ENCODE data around the gene LMF2.
"Not testable (repeated sequence)": the region's sequence is repeated elsewhere in the genome, so short reads cannot be mapped to it uniquely, and the experiment has no call there.

LMF2 gene

DNA sequence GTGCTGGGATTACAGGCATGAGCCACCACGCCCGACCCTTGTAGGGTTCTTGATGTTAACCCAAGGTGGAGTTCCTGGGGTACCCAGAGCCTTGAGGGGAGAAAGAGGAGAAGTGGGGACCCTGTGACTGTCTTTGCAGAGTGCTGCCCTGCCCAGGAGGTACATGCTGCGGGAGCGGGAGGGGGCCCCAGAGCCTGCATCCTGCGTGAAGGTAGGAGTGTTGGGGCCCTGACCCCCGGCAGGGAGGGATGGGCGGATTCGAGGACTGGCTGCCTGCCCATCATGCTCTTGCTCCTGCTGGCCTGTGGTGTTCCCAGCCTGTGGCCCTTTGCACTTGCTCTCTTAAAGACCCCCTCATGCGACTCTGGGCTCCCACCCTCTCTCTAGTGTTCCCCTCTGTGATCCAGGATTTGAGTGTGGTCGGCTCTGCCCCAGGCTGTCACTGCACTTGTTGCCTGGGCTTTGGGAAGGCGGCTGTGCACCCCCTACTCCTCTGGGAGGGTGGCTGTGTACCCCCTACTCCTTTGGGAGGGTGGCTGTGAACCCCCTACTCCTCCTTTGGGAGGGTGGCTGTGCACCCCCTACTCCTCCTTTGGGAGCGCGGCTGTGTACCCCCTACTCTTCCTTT is 13.4 kb upstream of the LMF2 start:
- Mint-ChIP-seq H3K4me3 (no peak overlapping the region), H3K36me3 (peaks cover 5% of the 10 kb centered on the region), H3K27me3 (no peaks in the 10 kb centered on the region), H3K4me1 (peaks cover 9% of the 10 kb centered on the region), H3K27ac (no peak overlapping the region), H3K9me3 (no peaks in the 10 kb centered on the region)

DNA sequence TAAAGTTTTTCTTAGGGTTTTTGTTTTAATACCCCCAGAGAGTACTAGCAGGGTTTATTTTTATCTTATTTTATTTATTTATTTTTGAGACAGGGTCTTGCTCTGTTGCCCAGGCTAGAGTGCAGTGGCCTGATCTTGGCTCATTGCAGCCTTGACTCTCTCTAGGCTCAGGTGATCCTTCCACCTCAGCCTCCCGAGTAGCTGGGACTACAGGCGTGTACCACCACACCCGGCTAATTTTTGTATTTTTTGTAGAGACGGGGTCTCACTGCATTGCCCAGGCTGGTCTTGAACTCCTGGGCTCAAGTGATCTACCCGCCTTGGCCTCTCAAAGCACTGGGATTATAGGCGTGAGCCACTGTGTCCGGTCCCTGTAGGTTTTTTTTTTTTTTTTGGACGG is 12.7 kb upstream of the LMF2 start:
- H3K4me1 Mint-ChIP-seq: peaks cover 14% of the 10 kb centered on the region
- H3K27ac Mint-ChIP-seq, H3K27me3 Mint-ChIP-seq, H3K9me3 Mint-ChIP-seq, H3K4me3 Mint-ChIP-seq, H3K36me3 Mint-ChIP-seq: not testable (repeated sequence)

DNA sequence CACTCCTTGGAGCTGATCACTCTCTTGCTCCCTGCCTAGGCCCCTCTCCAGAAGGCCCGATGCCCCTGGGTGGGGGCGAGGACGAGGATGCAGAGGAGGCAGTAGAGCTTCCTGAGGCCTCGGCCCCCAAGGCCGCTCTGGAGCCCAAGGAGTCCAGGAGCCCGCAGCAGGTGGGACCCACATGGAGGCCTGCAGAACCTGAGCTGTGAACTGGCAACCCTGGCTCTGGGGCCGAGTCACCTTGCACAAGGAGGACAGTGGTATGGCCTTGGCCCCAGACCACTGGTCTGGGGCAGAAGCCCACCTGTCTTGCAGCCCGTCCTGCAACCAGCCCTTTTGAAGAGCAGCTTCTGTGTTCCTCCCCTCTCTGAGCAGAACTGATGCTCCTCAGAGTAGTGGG is 11.6 kb upstream of the LMF2 start:
- Mint-ChIP-seq H3K27ac (no peak overlapping the region), H3K27me3 (no peaks in the 10 kb centered on the region), H3K4me1 (peaks cover 16% of the 10 kb centered on the region), H3K4me3 (no peak overlapping the region), H3K36me3 (no peaks in the 10 kb centered on the region), H3K9me3 (no peaks in the 10 kb centered on the region)

DNA sequence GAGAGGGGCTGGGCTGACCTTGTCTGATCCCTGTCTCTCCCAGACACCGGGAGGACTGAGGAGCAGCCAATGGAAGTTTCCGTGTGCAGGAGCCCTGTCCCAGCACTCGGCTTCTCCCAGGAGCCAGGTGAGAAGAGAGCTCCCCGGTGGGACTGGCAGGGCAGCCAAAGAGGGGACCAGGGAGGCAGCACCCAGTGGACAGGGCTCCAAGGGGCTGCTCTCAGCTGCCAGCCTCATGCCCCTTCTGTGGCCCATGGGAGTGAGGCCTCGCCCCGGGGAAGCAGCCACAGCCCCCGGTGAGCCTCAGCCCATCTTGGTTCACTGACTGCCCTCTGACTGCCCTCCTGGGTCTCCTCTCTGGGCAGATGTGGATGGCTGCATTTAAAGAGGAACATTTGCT is 11.1 kb upstream of the LMF2 start:
- no peaks in the 10 kb centered on the region for H3K36me3 Mint-ChIP-seq
- H3K4me1 Mint-ChIP-seq: peaks cover 16% of the 10 kb centered on the region
- no peak overlapping the region for H3K4me3 Mint-ChIP-seq
- no peaks in the 10 kb centered on the region for H3K27me3 Mint-ChIP-seq
- no peaks in the 10 kb centered on the region for H3K9me3 Mint-ChIP-seq
- H3K27ac Mint-ChIP-seq: no peak overlapping the region

DNA sequence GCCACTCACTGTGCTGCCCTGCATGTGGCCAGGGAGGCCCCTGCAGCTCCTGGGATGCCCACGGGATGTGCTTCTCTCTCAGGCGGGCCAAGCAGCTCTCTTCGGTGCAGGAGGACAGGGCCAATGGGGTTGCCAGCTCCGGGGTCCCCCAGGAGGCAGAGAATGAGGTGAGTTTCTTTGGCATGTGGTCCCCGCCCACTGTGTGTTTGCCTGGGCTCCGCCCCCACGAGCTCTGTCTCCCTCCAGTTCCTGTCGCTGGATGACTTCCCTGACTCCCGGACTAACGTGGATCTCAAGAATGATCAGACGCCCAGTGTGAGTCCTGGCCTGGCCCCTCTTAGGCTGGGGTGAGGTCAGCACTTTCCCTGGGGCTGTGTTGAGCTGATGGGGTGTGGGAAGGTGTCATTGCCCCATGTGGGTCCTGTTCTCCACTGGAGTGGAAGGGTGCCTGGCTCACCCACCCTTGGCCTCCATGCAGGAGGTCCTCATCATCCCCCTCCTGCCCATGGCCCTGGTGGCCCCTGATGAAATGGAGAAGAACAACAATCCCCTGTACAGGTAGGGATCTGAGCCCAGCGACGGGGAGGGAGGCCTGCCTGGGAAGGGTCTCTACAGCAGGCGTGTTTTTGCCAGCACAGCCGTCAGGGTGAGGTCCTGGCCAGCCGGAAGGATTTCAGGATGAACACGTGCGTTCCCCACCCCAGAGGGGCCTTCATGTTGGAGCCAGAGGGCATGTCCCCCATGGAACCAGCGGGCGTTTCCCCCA is 10.2 kb upstream of the LMF2 start:
- H3K4me3 Mint-ChIP-seq: no peak overlapping the region
- H3K9me3 Mint-ChIP-seq: no peaks in the 10 kb centered on the region
- H3K36me3 Mint-ChIP-seq: no peaks in the 10 kb centered on the region
- peaks cover 17% of the 10 kb centered on the region for H3K4me1 Mint-ChIP-seq
- H3K27ac Mint-ChIP-seq: no peak overlapping the region
- H3K27me3 Mint-ChIP-seq: no peaks in the 10 kb centered on the region

DNA sequence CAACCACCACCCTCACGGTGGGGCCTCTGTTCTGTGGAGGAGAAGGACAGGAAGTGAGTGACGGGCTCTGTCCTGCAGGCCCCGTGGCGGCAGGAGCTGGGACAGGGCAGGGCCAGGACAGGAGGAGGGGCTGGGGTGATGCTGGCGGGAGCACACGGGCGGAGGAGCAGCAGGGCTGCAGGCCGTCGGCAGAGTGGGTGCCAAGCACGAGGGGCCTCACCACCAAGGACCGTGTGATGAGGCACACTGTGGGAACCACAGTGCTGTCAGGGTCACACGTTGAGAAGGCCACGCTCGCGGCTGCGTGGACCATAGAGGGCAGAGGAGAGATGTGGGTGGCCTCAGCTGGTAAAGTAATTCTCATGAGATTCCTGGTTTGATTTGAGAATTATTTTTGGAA is 9.4 kb upstream of the LMF2 start:
- Mint-ChIP-seq H3K27me3 (no peaks in the 10 kb centered on the region), H3K4me1 (peaks cover 23% of the 10 kb centered on the region), H3K36me3 (no peaks in the 10 kb centered on the region), H3K4me3 (no peak overlapping the region), H3K27ac (no peak overlapping the region), H3K9me3 (no peaks in the 10 kb centered on the region)

DNA sequence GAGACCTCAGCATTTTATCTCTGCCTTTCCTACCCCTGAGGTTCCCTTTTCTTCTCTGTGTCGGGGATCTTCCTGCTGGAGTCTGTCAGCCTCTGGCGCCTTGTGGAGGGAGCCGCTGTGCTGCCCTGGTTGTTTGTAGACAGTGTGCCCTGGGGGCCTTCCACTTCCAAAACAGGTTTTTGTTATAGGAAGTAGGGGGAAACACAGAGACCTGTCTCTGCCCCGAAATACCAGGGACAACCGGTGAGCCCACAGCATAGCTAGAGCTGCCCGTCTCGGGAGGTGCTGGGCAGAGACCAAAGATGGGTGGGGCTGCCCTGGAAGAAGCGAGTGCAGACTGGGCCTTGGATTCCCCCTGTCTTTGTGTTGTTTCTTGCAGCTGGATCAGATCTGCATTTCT is 8.6 kb upstream of the LMF2 start:
- Mint-ChIP-seq H3K36me3 (no peaks in the 10 kb centered on the region), H3K27ac (no peak overlapping the region), H3K27me3 (no peaks in the 10 kb centered on the region), H3K4me3 (no peak overlapping the region), H3K4me1 (peaks cover 23% of the 10 kb centered on the region), H3K9me3 (no peaks in the 10 kb centered on the region)

DNA sequence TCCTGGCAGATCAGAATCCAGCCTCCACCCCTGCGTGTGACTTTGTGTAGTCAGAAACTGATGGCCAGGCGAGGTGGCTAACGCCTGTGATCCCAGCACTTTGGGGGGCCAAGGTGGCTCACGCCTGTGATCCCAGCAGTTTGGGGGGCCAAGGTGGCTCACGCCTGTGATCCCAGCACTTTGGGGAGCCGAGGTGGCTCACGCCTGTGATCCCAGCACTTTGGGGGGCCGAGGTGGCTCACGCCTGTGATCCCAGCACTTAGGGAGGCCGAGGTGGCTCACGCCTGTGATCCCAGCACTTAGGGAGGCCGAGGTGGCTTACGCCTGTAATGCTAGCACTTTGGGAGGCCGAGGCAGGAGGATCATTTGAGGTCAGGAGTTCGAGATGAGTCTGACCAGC is 5.7 kb upstream of the LMF2 start:
- Mint-ChIP-seq H3K36me3 (no peaks in the 10 kb centered on the region), H3K9me3 (no peaks in the 10 kb centered on the region), H3K4me3 (no peak overlapping the region), H3K27me3 (no peaks in the 10 kb centered on the region), H3K27ac (no peak overlapping the region), H3K4me1 (peaks cover 36% of the 10 kb centered on the region)

DNA sequence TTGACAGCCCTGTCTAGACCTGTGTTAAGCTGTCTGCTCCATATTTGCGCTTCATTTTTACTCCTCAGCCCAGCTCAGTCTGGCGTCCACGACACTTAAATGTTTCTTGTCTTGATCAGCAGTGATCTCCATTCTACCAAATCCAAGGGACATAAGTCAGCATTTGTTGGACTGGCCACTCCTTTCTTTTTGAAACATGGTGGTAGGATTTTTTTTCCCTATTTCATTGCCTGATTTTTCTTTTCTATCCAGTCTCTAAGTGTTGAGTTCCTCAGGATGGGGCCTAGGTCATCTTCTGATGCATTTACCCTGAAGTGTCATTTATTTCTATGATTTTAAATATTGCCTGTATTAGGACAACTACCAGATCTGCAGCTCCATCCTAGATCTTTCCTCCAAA is 1.4 kb upstream of the LMF2 start:
- H3K4me1 Mint-ChIP-seq: peaks cover 20% of the 10 kb centered on the region
- no peaks in the 10 kb centered on the region for H3K27me3 Mint-ChIP-seq
- H3K27ac Mint-ChIP-seq: peak overlapping the region; percentile 98
- H3K36me3 Mint-ChIP-seq: no peaks in the 10 kb centered on the region
- no peaks in the 10 kb centered on the region for H3K9me3 Mint-ChIP-seq
- H3K4me3 Mint-ChIP-seq: peak overlapping the region; percentile 93

DNA sequence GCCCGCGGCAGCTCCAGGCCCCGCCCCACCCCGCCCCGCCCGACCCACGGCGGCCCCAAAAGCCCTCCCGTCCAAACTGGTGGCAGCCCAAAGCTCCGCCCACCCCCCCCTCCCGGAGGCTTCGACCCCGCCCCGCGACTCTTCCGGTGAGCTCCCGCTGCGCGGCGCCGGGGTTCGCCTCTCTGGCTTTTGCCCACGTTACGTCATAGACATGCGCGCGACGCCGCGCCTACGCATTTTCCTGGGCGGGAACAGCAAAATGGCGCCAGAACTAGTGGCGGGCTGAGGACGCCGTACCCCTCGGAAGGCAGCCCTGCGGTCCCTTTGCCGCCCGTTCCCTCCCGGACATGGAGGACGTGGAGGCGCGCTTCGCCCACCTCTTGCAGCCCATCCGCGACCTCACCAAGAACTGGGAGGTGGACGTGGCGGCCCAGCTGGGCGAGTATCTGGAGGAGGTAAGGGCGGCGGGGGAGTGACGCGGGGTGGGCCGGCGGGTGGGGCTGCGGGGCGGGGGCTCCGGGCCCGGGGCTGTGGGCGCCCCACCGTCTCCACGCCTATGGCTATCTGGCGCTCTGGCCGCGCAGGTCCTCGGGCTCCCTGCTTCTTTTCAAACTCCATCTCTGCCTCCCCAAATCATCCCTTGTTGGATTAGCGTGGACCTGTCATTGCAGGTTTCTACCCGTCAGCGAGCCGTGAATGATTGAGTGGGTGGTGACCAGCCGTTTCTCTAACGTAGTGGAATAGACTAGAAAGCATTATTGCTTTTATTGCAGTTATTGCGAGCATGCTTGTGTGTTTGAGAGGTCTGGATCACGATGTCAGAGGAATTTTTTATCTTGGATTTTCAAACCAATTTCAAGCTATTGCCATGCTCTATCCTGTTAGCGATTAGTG is 736 bp upstream of the LMF2 start, which contains the start of gene NCAPH2:
Gene NCAPH2, plus strand, starts transcription at position 234 of the 894 bp plus-strand sequence. Its CDS starts 114 bp downstream, at position 348.
- Mint-ChIP-seq H3K4me1 (peaks cover 20% of the 10 kb centered on the region), H3K27ac (peak within 1 kb of the TSS; percentile 98), H3K9me3 (no peaks in the 10 kb centered on the region), H3K36me3 (no peaks in the 10 kb centered on the region), H3K27me3 (no peaks in the 10 kb centered on the region), H3K4me3 (peak within 1 kb of the TSS; percentile 95)

DNA sequence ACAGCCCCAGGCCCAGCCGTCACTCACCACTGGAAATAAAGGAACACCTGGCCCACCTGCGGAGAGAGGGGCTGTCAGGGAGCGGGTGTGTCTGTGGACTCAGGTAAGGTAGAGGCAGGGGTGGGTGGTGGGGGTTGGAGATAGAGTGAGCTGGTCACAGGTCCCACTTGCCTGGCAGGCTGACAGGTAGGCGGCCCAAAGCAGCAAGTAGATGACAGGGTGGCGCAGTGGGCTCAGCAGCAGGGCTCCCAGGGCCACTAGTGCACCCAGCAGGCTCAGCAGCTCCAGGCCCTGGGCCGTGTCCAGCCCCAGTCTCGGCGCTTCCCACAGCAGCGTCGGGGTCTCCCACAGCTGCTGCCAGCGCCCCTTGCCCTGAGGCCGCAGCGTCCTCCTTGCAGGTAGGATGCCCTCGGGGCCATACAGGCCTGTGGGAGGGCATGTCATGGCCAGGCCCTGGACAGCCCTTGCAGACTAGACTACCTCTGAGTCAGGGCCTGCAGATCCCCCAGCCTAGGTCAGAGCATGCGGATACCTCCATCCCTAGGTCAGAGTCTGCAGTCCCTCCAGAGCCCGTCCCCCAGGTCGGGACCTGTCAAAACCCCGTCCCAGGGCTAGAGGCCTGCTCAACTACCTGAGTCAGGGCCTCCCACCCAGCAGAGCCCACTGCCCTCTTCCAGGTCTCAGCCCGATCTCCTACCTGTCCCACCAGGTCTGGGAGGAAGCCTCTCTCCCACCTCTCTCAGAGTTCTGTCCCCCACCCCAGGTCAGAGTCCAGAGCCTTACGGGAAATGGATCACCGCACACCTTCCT is 686 bp downstream of the LMF2 start:
- Mint-ChIP-seq H3K27me3 (no peaks in the 10 kb centered on the region), H3K9me3 (no peaks in the 10 kb centered on the region), H3K36me3 (no peaks in the 10 kb centered on the region), H3K4me1 (peaks cover 13% of the 10 kb centered on the region), H3K4me3 (peak overlapping the region; percentile 95), H3K27ac (peak overlapping the region; percentile 80)

DNA sequence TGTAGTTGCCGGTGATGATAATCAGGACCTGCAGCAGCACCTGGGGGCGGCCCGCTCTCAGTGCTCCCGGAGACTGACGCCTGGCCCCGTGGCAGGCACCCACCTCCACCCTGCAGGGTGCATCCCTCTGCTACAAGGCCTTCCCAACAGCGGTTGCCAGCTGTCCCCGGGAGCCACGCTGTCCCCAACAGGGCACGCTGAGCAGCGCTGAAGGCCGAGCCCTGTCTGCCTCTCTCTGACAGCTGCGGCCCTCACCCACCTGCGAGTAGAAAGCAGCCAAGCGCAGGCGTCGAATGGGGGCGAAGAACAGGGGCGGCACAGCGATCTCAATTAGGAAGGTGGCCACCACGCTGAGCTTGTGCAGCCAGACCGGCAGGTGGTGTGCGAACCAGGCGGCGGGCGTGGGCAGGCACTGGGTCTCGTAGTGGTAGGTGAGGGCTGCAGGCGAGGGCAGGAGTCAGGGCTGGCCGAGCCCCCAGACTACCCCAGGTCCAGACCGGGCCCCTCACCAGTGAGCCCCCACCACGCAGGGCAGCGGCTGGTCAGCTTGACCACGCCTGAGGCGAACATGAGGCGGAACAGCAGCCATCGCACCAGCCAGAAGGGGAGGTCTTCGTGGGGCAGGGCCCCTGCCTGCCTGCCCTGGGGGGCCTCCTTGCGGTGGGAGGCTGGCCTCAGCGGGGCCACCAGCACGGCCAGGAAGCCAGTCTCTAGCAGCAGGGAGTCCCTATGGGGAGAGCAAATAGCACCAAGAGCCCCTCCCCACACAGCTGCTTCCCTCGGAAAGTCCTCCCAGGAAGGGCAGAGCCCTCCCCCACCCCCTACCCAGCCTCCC is 1.5 kb downstream of the LMF2 start:
- Mint-ChIP-seq H3K36me3 (no peaks in the 10 kb centered on the region), H3K4me3 (peak overlapping the region; percentile 95), H3K27ac (peak overlapping the region; percentile 59), H3K9me3 (no peaks in the 10 kb centered on the region), H3K4me1 (peaks cover 13% of the 10 kb centered on the region), H3K27me3 (no peaks in the 10 kb centered on the region)

DNA sequence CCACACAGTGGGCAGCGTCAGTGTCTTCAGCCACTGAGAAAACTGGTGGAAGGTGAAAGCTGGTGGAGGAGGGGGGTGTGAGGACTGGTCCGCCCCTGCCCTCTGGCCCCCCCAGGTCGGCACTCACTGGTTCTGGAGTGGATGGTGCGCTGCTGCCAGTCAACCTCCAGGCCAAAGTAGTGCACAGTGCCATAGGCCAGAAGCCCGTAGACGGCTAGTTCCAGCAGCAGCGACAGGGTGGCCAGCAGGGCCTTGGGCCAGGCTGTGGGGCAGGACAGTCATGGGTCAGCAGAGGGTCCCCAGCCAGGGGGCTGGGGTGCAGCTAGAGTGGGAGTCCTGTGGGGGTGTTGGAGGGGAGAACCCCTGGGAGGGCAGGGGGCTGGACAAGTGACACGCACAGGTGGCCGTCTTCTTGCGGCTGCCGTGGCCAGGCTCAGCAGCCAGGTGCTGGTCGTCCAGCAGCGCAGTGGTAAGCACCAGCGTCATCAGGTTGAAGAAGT is 2.2 kb downstream of the LMF2 start:
- H3K36me3 Mint-ChIP-seq: no peaks in the 10 kb centered on the region
- H3K4me3 Mint-ChIP-seq: no peak overlapping the region
- H3K4me1 Mint-ChIP-seq: peaks cover 13% of the 10 kb centered on the region
- no peaks in the 10 kb centered on the region for H3K27me3 Mint-ChIP-seq
- H3K27ac Mint-ChIP-seq: no peak overlapping the region
- H3K9me3 Mint-ChIP-seq: no peaks in the 10 kb centered on the region

DNA sequence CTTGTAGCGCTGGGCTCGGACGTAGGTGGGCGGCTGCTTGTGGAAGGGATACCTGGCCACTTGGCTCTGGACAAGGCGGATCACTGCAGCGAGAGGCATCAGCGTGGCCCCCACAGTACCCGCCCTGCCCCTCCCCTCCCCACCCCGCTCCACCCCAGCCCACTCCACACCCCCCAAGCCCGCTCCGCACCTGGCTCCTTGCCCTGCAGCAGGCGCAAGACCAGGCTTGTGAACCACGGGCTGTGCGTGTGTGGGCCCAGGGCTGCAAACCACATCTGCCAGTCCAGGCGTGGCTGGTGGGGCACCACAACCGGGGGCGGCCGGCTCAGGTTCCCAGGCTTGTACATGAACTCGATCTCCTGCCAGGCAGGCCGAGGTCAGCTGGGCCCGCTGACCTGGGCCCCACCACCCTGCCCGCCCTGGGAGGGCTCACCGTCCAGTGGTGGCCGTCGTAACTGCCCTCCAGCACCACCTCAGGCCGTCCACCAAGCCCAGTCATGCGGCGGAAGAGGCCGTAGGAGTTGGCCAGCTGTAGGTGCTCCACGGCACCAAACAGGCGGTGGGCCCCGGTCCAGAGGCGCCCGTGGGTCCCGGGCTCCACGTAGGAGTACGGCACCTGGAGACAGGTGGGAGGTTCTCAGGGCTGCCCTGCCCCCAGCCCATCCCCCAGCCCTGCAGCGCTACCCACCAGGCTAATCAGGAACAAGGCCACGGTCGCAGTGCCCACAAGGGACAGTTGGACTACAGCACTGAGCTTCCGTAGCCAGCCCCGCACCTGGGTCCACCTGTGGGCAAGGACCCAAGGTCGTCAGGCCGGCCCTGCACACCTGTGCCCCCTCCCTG is 2.9 kb downstream of the LMF2 start:
- Mint-ChIP-seq H3K4me1 (peaks cover 11% of the 10 kb centered on the region), H3K27ac (no peak overlapping the region), H3K4me3 (no peak overlapping the region), H3K36me3 (no peaks in the 10 kb centered on the region), H3K9me3 (no peaks in the 10 kb centered on the region), H3K27me3 (no peaks in the 10 kb centered on the region)
